HG03469 (cell line): ENCODE data around the gene PPEF2.
A peak's percentile ranks its signal among the peaks of the same experiment; 100 is the strongest.
"Not testable (repeated sequence)": the region's sequence is repeated elsewhere in the genome, so short reads cannot be mapped to it uniquely, and the experiment has no call there.

ENCODE experiments used
- ATAC-seq: cut with Tn5 transposase; IDR thresholded peaks from one replicate; pipeline ENCODE4 v1.9.1; 2021; ENCODE audit warnings: mild to moderate bottlenecking, moderate library complexity, moderate number of reproducible peaks; ENCODE audit not compliant: unreplicated experiment

PPEF2 gene

GRCh38 chr4:75902352-75902751 is at the start of gene PPEF2:
TSS of gene PPEF2 (minus strand) at chr4:75902452. CDS start at chr4:75896325, 6,127 bp downstream.
- no peak for ATAC-seq

- no peak for ATAC-seq
Measured at GRCh38 chr4:75950213-75950815, 48.1 kb upstream of the PPEF2 start.

GRCh38 chr4:75948822-75949444 is 46.7 kb upstream of the PPEF2 start:
- ATAC-seq, result no peak

GRCh38 chr4:75940692-75941253 is 38.5 kb upstream of the PPEF2 start, which contains the start of gene NAAA:
TSS of gene NAAA (minus strand) at chr4:75941013. CDS start at chr4:75940949, 64 bp downstream.
- ATAC-seq, result peak; percentile 45

- peak; percentile 29 for ATAC-seq
Measured at GRCh38 chr4:75939890-75940691, 37.8 kb upstream of the PPEF2 start.

- ATAC-seq, result no peak
Measured at GRCh38 chr4:75935628-75936027, 33.4 kb upstream of the PPEF2 start.

GRCh38 chr4:75930152-75930551 is 27.9 kb upstream of the PPEF2 start:
- no peak for ATAC-seq

GRCh38 chr4:75924916-75925315 is 22.7 kb upstream of the PPEF2 start:
- ATAC-seq, result not testable (repeated sequence)

- no peak for ATAC-seq
Measured at GRCh38 chr4:75924309-75924827, 22.1 kb upstream of the PPEF2 start.

GRCh38 chr4:75922588-75922987 is 20.3 kb upstream of the PPEF2 start:
- ATAC-seq, result no peak

- no peak for ATAC-seq
Measured at GRCh38 chr4:75921910-75922309, 19.7 kb upstream of the PPEF2 start.

- ATAC-seq, result no peak
Measured at GRCh38 chr4:75920327-75920726, 18.1 kb upstream of the PPEF2 start.

- ATAC-seq, result no peak
Measured at GRCh38 chr4:75919920-75920319, 17.7 kb upstream of the PPEF2 start.

GRCh38 chr4:75916091-75916661 is 13.9 kb upstream of the PPEF2 start:
- no peak for ATAC-seq

GRCh38 chr4:75912968-75913367 is 10.7 kb upstream of the PPEF2 start:
- ATAC-seq, result no peak

- ATAC-seq, result not testable (repeated sequence)
Measured at GRCh38 chr4:75910831-75911230, 8.6 kb upstream of the PPEF2 start.

- ATAC-seq, result no peak
Measured at GRCh38 chr4:75909405-75909804, 7.2 kb upstream of the PPEF2 start.

GRCh38 chr4:75908555-75908954 is 6.3 kb upstream of the PPEF2 start:
- no peak for ATAC-seq

- no peak for ATAC-seq
Measured at GRCh38 chr4:75907966-75908365, 5.7 kb upstream of the PPEF2 start.

- ATAC-seq, result no peak
Measured at GRCh38 chr4:75904076-75904475, 1.8 kb upstream of the PPEF2 start.

GRCh38 chr4:75898536-75898935 is 3.7 kb downstream of the PPEF2 start:
- ATAC-seq, result no peak
